ENCODE results near the gene ZNF516. TPM values are rescaled to one million over a fixed set of nuclear protein-coding genes. Genes with fewer than 3 reads are reported as not detected.

ZNF516 gene
- total RNA-seq, 1 donor from 2014 or later: 19.4 TPM

GRCh38 chr18:76348267-76349066, 146.6 kb downstream of the ZNF516 start:
- Mint-ChIP-seq H3K9me3 (no peaks in the 10 kb centered on the region), H3K27ac (no peak overlapping the region), H3K36me3 (ENCODE audit: low read depth) (no peaks in the 10 kb centered on the region), H3K27me3 (peaks cover 3% of the 10 kb centered on the region), H3K4me3 (no peak overlapping the region), H3K4me1 (peaks cover 7% of the 10 kb centered on the region)
- POLR2A ChIA-PET: no interaction called here
- CTCF ChIA-PET: interaction anchor here (0.7 to 1.0 kb wide), 3 partner anchors 8 to 361 kb away, joined by 3 read pairs; no protein-coding TSS in a partner anchor
- TF ChIP-seq, protein P1, sequence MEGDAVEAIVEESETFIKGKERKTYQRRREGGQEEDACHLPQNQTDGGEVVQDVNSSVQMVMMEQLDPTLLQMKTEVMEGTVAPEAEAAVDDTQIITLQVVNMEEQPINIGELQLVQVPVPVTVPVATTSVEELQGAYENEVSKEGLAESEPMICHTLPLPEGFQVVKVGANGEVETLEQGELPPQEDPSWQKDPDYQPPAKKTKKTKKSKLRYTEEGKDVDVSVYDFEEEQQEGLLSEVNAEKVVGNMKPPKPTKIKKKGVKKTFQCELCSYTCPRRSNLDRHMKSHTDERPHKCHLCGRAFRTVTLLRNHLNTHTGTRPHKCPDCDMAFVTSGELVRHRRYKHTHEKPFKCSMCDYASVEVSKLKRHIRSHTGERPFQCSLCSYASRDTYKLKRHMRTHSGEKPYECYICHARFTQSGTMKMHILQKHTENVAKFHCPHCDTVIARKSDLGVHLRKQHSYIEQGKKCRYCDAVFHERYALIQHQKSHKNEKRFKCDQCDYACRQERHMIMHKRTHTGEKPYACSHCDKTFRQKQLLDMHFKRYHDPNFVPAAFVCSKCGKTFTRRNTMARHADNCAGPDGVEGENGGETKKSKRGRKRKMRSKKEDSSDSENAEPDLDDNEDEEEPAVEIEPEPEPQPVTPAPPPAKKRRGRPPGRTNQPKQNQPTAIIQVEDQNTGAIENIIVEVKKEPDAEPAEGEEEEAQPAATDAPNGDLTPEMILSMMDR (IDR thresholded peaks at IDR 0.05): no peak
- ATAC-seq (ENCODE audit: low read depth) (no peak), DNase-seq (no peak)
- intact Hi-C loops (cut with micrococcal nuclease): loop anchor here (1.0 to 2.0 kb wide), 3 partner anchors 1696 to 1996 kb away; no protein-coding TSS in a partner anchor

DNA sequence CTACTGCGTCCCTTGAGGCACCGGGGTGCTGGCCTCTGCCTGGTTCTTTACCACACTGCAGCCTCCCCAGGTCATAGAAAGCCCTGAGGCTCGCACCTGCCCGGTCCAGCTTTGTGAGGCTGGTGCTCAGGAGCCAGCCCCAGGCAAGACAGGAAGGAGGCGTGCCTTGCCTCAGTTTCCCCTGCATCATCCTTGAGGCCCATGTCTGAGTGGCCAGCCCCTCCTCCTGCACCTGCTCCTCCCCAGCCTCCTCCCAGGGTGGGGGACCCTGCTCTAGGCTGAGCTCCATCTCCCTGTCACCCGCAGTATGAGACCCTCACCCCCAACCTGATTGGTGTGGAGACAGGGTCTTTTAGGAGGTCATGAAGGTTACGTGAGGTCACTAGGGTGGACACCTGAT, 147.7 kb downstream of the ZNF516 start:
- TF ChIP-seq, protein P1 (IDR thresholded peaks at IDR 0.05): no peak
- ATAC-seq (ENCODE audit: low read depth) (no peak), DNase-seq (no peak)
- Mint-ChIP-seq H3K36me3 (ENCODE audit: low read depth) (no peaks in the 10 kb centered on the region), H3K4me1 (peaks cover 7% of the 10 kb centered on the region), H3K9me3 (no peaks in the 10 kb centered on the region), H3K27me3 (peaks cover 3% of the 10 kb centered on the region), H3K27ac (no peak overlapping the region), H3K4me3 (no peak overlapping the region)
- ChIA-PET POLR2A (no interaction called here), CTCF (interaction anchor here (0.6 kb wide), 1 partner anchor 364 kb away, joined by 4 read pairs; no protein-coding TSS in a partner anchor)
- intact Hi-C loops (cut with micrococcal nuclease): no loop called here

- DNase-seq: no peak
- H3K4me1 Mint-ChIP-seq: peaks cover 7% of the 10 kb centered on the region
- CTCF ChIA-PET: no interaction called here
Observed at GRCh38 chr18:76346490-76347130, 148.4 kb downstream of the ZNF516 start.

GRCh38 chr18:76345901-76346300, 149.1 kb downstream of the ZNF516 start:
- Mint-ChIP-seq H3K27ac (no peak overlapping the region), H3K36me3 (ENCODE audit: low read depth) (no peaks in the 10 kb centered on the region), H3K9me3 (peaks cover under 1% of the 10 kb centered on the region), H3K4me3 (no peak overlapping the region), H3K4me1 (peaks cover 7% of the 10 kb centered on the region), H3K27me3 (peaks cover 3% of the 10 kb centered on the region)
- POLR2A ChIA-PET: no interaction called here
- CTCF ChIA-PET: no interaction called here
- TF ChIP-seq, protein P1 (IDR thresholded peaks at IDR 0.05): no peak
- DNase-seq (no peak), ATAC-seq (ENCODE audit: low read depth) (no peak)
- intact Hi-C loops (cut with micrococcal nuclease): no loop called here

More at GRCh38 chr18:76346490-76347130, 148.4 kb downstream of the ZNF516 start:
- ATAC-seq (ENCODE audit: low read depth): no peak
- no peak overlapping the region for H3K4me3 Mint-ChIP-seq
- H3K27ac Mint-ChIP-seq: no peak overlapping the region
- H3K9me3 Mint-ChIP-seq: no peaks in the 10 kb centered on the region
- TF ChIP-seq, protein P1 (IDR thresholded peaks at IDR 0.05): no peak
- intact Hi-C loops (cut with micrococcal nuclease): no loop called here
- H3K27me3 Mint-ChIP-seq: peaks cover 3% of the 10 kb centered on the region
- POLR2A ChIA-PET: no interaction called here
- no peaks in the 10 kb centered on the region for H3K36me3 Mint-ChIP-seq (ENCODE audit: low read depth)

- TF ChIP-seq, protein P1 (IDR thresholded peaks at IDR 0.05): no peak
- H3K36me3 Mint-ChIP-seq (ENCODE audit: low read depth): no peaks in the 10 kb centered on the region
- peaks cover under 1% of the 10 kb centered on the region for H3K27me3 Mint-ChIP-seq
- H3K4me3 Mint-ChIP-seq: no peak overlapping the region
- H3K4me1 Mint-ChIP-seq: peaks cover 3% of the 10 kb centered on the region
- POLR2A ChIA-PET: no interaction called here
- intact Hi-C loops (cut with micrococcal nuclease): no loop called here
- CTCF ChIA-PET: no interaction called here
- H3K27ac Mint-ChIP-seq: no peak overlapping the region
- ATAC-seq (ENCODE audit: low read depth) (no peak), DNase-seq (no peak)
- H3K9me3 Mint-ChIP-seq: peaks cover 6% of the 10 kb centered on the region
Observed at GRCh38 chr18:76343938-76344569, 151.0 kb downstream of the ZNF516 start.

Measured in activated B cell treated with CpG ODN at 0.5 μM for 24 hours (primary cell).